ENCODE measurements around the gene ITGAL. TPM values are rescaled to one million over a fixed set of nuclear protein-coding genes. Genes with fewer than 3 reads are reported as not detected.
"Not testable (repeated sequence)": the region's sequence is repeated elsewhere in the genome, so short reads cannot be mapped to it uniquely, and the experiment has no call there.

Gene ITGAL
- total RNA-seq (2014; rRNA removed; shearing (Covaris generic)), result 0.17 and 0.26 TPM in 2 replicates

- DNase-seq (ENCODE audit: low spot score), result no peak
These were observed at the start of gene ITGAL for GRCh38 chr16:30472328-30472942. Gene ITGAL, plus strand, starts transcription at chr16:30472742. Its CDS starts 96 bp downstream, at chr16:30472838.

- no peak for DNase-seq (ENCODE audit: low spot score)
These were observed 44.5 kb upstream of the ITGAL start for GRCh38 chr16:30428055-30428454.

GRCh38 chr16:30429418-30429677 is 43.2 kb upstream of the ITGAL start:
- DNase-seq (ENCODE audit: low spot score), result no peak

GRCh38 chr16:30429678-30430427 is 42.7 kb upstream of the ITGAL start, which contains the start of gene DCTPP1:
Gene DCTPP1, minus strand, starts transcription at chr16:30430030. Its CDS starts 50 bp downstream, at chr16:30429980.
- peak; percentile 100 for DNase-seq (ENCODE audit: low spot score)

GRCh38 chr16:30430428-30430970 is 42.0 kb upstream of the ITGAL start:
- no peak for DNase-seq (ENCODE audit: low spot score)

- no peak for DNase-seq (ENCODE audit: low spot score)
These were observed 37.7 kb upstream of the ITGAL start for GRCh38 chr16:30434852-30435251.

GRCh38 chr16:30437511-30438046 is 35.0 kb upstream of the ITGAL start:
- DNase-seq (ENCODE audit: low spot score), result no peak

GRCh38 chr16:30438835-30439234 is 33.7 kb upstream of the ITGAL start:
- no peak for DNase-seq (ENCODE audit: low spot score)

GRCh38 chr16:30439720-30440348 is 32.7 kb upstream of the ITGAL start:
- DNase-seq (ENCODE audit: low spot score), result no peak

GRCh38 chr16:30443631-30444030 is 28.9 kb upstream of the ITGAL start:
- DNase-seq (ENCODE audit: low spot score), result no peak

GRCh38 chr16:30444231-30445148 is 28.1 kb upstream of the ITGAL start:
- no peak for DNase-seq (ENCODE audit: low spot score)

GRCh38 chr16:30445149-30445407 is 27.5 kb upstream of the ITGAL start:
- no peak for DNase-seq (ENCODE audit: low spot score)

- peak; percentile 97 for DNase-seq (ENCODE audit: low spot score)
These were observed 26.9 kb upstream of the ITGAL start, which contains the start of gene SEPHS2 for GRCh38 chr16:30445408-30446202. Gene SEPHS2, minus strand, starts transcription at chr16:30445874. Its CDS starts 147 bp downstream, at chr16:30445727.

GRCh38 chr16:30446203-30446595 is 26.3 kb upstream of the ITGAL start:
- no peak for DNase-seq (ENCODE audit: low spot score)

GRCh38 chr16:30447512-30448226 is 24.9 kb upstream of the ITGAL start:
- no peak for DNase-seq (ENCODE audit: low spot score)

- no peak for DNase-seq (ENCODE audit: low spot score)
These were observed 23.5 kb upstream of the ITGAL start for GRCh38 chr16:30449116-30449435.

GRCh38 chr16:30452709-30453580 is 19.6 kb upstream of the ITGAL start:
- DNase-seq (ENCODE audit: low spot score), result not testable (repeated sequence)

GRCh38 chr16:30456302-30456701 is 16.2 kb upstream of the ITGAL start:
- DNase-seq (ENCODE audit: low spot score), result no peak

GRCh38 chr16:30457256-30457655 is 15.3 kb upstream of the ITGAL start:
- DNase-seq (ENCODE audit: low spot score), result no peak

Measured in A172 (cell line).